Mesothelial cell of epicardium (in vitro differentiated cells): Measurements from ENCODE around the gene ARL15. TPM values are rescaled to one million over a fixed set of nuclear protein-coding genes. Genes with fewer than 3 reads are reported as not detected.
"Not testable (repeated sequence)": the region's sequence is repeated elsewhere in the genome, so short reads cannot be mapped to it uniquely, and the experiment has no call there.

Source experiments
- DNase-seq, 2 experiments: peaks; one replicate each; pipeline ENCODE4 v3.0.0; 2021; ENCODE audit warnings: low spot score in 2 of 2; ENCODE audit not compliant: unreplicated experiment in 2 of 2
- H3K27ac Mint-ChIP-seq: 2 replicates; pipeline ENCODE4 v1.8.0; 2021; ENCODE audit warnings: mixed read lengths
- H3K27me3 Mint-ChIP-seq: 2 replicates; pipeline ENCODE4 v1.8.0; 2021; ENCODE audit warnings: low read depth, mixed read lengths
- H3K36me3 Mint-ChIP-seq: 2 replicates; pipeline ENCODE4 v1.8.0; 2021; ENCODE audit warnings: mixed read lengths
- H3K4me1 Mint-ChIP-seq: 2 replicates; pipeline ENCODE4 v1.8.0; 2021; ENCODE audit warnings: mixed read lengths
- H3K4me3 Mint-ChIP-seq: 2 replicates; pipeline ENCODE4 v1.8.0; 2021; ENCODE audit warnings: mild to moderate bottlenecking, moderate library complexity, mixed read lengths
- H3K9me3 Mint-ChIP-seq: 2 replicates; pipeline ENCODE4 v1.8.0; 2021; ENCODE audit warnings: mixed read lengths
- total RNA-seq: library from RNA; stranded (reverse); gene quantifications from 3 replicates; pipeline ENCODE4 v1.2.1, GENCODE V29; 2021
- TF ChIP-seq, protein P1 (sequence below): fragments of 200-600 bp; sonication (generic); IDR thresholded peaks from one replicate; pipeline ENCODE4 v1.5.0; 2021; ENCODE audit warnings: antibody characterized with exemption; ENCODE audit not compliant: unreplicated experiment

The ARL15 gene
- total RNA-seq, 1 donor from 2014 or later = 24.8 TPM

DNA sequence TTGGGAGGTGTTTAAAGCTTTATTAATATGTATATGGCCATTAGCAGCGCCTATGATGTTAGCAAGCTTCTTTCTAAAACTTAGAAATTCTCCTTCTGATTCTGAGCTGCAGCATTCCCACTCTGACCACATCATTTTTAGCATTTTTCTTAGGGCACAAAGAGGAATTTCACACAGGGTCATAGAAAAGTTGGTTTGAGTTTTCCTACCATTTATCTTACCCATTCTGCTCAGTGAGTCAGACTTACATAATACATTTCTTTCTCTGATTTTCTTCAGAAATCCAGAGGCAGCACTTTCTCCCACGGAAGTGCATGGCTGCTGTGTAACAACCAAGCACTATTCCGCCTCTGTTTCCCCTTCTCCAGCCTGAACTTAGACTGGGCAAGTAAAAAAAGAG lies 246.6 kb downstream of the ARL15 start:
- H3K4me1 Mint-ChIP-seq = peaks cover 17% of the 10 kb centered on the region
- no peaks in the 10 kb centered on the region for H3K27me3 Mint-ChIP-seq
- no peak for DNase-seq
- H3K9me3 Mint-ChIP-seq = no peaks in the 10 kb centered on the region
- TF ChIP-seq, protein P1, sequence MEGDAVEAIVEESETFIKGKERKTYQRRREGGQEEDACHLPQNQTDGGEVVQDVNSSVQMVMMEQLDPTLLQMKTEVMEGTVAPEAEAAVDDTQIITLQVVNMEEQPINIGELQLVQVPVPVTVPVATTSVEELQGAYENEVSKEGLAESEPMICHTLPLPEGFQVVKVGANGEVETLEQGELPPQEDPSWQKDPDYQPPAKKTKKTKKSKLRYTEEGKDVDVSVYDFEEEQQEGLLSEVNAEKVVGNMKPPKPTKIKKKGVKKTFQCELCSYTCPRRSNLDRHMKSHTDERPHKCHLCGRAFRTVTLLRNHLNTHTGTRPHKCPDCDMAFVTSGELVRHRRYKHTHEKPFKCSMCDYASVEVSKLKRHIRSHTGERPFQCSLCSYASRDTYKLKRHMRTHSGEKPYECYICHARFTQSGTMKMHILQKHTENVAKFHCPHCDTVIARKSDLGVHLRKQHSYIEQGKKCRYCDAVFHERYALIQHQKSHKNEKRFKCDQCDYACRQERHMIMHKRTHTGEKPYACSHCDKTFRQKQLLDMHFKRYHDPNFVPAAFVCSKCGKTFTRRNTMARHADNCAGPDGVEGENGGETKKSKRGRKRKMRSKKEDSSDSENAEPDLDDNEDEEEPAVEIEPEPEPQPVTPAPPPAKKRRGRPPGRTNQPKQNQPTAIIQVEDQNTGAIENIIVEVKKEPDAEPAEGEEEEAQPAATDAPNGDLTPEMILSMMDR = no peak
- H3K4me3 Mint-ChIP-seq = no peak overlapping the region
- no peak overlapping the region for H3K27ac Mint-ChIP-seq
- peaks cover 3% of the 10 kb centered on the region for H3K36me3 Mint-ChIP-seq

DNA sequence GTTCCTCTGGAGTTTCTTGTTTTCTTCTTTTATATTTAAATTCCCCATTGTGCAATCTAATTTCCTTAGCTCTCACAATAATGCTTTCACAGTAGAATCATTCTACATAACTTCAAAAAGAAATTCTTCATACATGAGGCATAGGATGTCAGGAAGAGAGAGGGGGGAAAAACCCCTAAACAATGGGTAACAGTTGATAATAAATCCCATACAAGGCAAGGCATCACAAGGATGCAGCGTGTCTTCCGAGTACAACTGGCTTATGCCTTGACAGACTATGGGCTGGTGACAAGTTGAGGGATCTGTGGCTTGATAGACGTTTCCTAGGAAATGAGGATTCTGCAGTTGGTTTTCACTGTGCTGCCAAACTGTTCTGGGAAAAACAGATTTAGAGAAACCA lies 247.4 kb downstream of the ARL15 start:
- Mint-ChIP-seq H3K36me3 (peaks cover 3% of the 10 kb centered on the region), H3K4me3 (no peak overlapping the region), H3K27me3 (no peaks in the 10 kb centered on the region), H3K27ac (peak overlapping the region; percentile 65), H3K9me3 (no peaks in the 10 kb centered on the region), H3K4me1 (peaks cover 17% of the 10 kb centered on the region)
- TF ChIP-seq, protein P1 = no peak
- DNase-seq = no peak

DNA sequence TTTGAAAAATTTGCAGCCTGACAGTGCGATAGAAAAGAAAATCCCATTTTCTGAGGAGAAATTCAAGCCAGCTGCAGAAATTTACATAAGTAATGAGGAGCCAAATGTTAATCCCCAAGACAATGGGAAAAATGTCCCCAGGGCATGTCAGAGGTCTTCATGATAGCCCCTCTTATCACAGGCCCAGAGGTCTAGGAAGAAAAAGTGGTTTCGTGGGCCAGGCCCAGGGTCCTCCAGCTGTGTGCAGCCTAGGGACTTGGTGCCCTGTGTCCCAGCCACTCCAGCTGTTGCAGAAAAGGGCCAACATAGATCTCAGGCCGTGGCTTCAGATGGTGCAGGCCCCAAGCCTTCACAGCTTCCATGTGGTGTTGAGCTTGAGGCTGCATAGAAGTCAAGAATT lies 249.5 kb downstream of the ARL15 start:
- DNase-seq, H3K4me3 Mint-ChIP-seq, H3K9me3 Mint-ChIP-seq, H3K27ac Mint-ChIP-seq, H3K36me3 Mint-ChIP-seq, H3K27me3 Mint-ChIP-seq: not testable (repeated sequence)
- peaks cover 17% of the 10 kb centered on the region for H3K4me1 Mint-ChIP-seq

DNA sequence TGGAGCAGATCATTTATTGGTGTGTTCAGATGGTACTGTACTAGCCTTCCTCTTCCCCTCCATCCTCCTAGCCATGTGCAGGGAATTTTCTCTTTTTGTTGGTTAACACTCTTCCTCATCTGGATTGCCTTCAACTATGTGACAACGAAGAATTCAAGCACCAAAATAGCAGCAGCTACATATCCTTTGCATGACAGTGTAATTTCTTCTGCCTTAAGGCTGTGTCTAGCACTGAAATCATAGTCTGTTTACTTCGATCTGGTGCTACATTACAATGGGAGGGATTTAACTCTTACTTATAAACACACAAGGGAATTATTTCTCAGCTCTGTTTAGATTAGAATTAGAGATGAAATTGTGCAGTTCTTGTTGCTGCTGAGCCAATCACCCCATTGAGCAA lies 260.4 kb downstream of the ARL15 start:
- Mint-ChIP-seq H3K27ac (peak overlapping the region; percentile 2), H3K4me3 (no peak overlapping the region), H3K36me3 (peaks cover 2% of the 10 kb centered on the region), H3K9me3 (peaks cover 1% of the 10 kb centered on the region), H3K27me3 (no peaks in the 10 kb centered on the region), H3K4me1 (peaks cover 12% of the 10 kb centered on the region)
- TF ChIP-seq, protein P1 = no peak
- DNase-seq = no peak

DNA sequence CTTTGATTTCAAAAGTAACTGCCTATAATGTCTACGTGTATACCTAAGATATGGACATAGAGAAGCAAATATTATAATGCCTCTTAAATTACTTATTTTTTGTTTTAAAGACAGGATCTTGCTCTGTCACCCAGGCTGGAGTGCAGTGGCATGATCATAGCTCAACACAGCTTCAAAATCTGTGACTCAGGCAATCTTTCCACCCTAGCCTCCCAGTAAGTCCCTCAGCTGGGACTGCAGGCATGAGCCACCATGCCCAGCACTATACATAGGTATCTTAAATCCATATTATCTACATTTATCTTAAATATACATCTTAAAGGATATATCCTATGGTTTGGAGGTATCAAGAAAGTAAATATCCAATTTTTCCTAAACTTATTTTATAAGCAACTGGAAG lies 261.2 kb downstream of the ARL15 start:
- peaks cover 12% of the 10 kb centered on the region for H3K4me1 Mint-ChIP-seq
- H3K36me3 Mint-ChIP-seq = no peaks in the 10 kb centered on the region
- H3K4me3 Mint-ChIP-seq = no peak overlapping the region
- no peaks in the 10 kb centered on the region for H3K27me3 Mint-ChIP-seq
- TF ChIP-seq, protein P1 = no peak
- no peak for DNase-seq
- no peak overlapping the region for H3K27ac Mint-ChIP-seq
- H3K9me3 Mint-ChIP-seq = no peaks in the 10 kb centered on the region

DNA sequence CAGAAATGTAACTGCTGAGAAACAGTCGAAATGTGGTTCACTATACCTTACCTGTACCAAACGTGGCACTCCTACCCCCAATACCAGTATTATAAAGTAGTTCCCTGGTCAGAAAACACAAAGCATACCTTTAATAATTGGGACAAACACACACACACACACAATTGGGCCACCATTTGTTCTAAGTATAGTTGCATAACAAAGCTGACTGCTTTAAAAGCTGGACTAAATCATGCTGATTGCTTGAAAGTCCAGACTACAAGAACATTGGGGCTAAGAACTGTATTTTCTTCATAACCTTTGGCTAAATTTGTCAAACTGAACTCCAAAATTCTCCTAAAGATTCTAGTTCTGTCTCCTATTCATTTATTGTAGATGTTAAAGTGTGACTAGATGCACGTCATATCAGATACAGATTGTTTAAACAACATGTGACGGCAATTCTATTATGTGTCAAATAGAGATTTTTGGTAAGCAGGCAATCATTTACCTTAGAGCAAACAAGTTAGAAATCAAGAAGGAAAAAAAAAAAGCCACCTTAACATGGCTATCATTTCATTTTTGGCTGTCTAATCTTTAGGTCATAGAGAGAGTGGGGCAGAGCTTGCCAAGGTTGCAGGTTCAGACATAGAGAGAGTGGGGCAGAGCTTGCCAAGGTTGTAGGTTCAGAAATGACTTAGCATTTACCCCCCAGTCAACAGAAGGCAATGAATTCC lies 265.1 kb downstream of the ARL15 start:
- H3K9me3 Mint-ChIP-seq = no peaks in the 10 kb centered on the region
- no peaks in the 10 kb centered on the region for H3K27me3 Mint-ChIP-seq
- no peak overlapping the region for H3K4me3 Mint-ChIP-seq
- H3K4me1 Mint-ChIP-seq = peaks cover 8% of the 10 kb centered on the region
- no peaks in the 10 kb centered on the region for H3K36me3 Mint-ChIP-seq
- DNase-seq = no peak
- no peak overlapping the region for H3K27ac Mint-ChIP-seq
- TF ChIP-seq, protein P1 = no peak

DNA sequence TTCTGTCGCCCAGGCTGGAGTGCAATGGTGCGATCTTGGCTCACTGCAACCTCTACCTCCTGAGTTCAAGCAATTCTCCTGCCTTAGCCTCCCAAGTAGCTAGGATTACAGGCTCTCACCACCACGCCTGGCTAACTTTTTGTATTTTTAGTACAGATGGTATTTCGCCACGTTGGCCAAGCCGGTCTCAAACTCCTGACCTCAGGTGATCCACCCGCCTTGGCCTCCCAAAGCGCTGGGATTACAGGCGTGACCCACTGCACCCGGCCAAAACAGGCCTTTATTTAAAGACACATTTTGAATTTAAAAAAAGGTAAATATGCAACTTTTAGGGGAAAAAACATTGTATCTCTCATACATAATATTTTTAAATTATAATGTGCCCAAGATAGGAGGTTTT lies 266.1 kb downstream of the ARL15 start:
- not testable (repeated sequence) for H3K9me3 Mint-ChIP-seq, H3K4me1 Mint-ChIP-seq, DNase-seq, H3K4me3 Mint-ChIP-seq, H3K36me3 Mint-ChIP-seq, H3K27ac Mint-ChIP-seq, H3K27me3 Mint-ChIP-seq
